Omental fat pad (tissue), 4 donors: ENCODE measurements around the gene TMC4. TPM values are rescaled to one million over a fixed set of nuclear protein-coding genes. Genes with fewer than 3 reads are reported as not detected.

Source experiments
- ATAC-seq: fragments of 150-250 bp; one replicate; pipeline ENCODE4 v1.9.1; 2016; ENCODE audit warnings: mild to moderate bottlenecking, moderate library complexity; ENCODE audit not compliant: low FRiP score
- DNase-seq: peaks from one replicate; pipeline ENCODE4 v3.0.0-alpha.2; 2019; ENCODE audit warnings: low spot score
- total RNA-seq, 4 donors: library from RNA; depleted of rRNA; stranded (reverse); fragments of >200 nt; gene quantifications; one replicate each; pipeline ENCODE4 v1.1.0, GENCODE V29; 2016
- TF ChIP-seq, protein P1 (sequence below), 3 donors: fragments of 450-650 bp; IDR thresholded peaks; one replicate each; pipeline ENCODE4 v1.5.1; 2016 to 2017; ENCODE audit warnings: antibody characterized with exemption in 3 of 3, mild to moderate bottlenecking in 3 of 3, moderate library complexity in 2 of 3

The TMC4 gene
- total RNA-seq, 4 donors from 2014 or later: 1.2 to 4.1 (median 1.6) TPM; not detected in 1

DNA sequence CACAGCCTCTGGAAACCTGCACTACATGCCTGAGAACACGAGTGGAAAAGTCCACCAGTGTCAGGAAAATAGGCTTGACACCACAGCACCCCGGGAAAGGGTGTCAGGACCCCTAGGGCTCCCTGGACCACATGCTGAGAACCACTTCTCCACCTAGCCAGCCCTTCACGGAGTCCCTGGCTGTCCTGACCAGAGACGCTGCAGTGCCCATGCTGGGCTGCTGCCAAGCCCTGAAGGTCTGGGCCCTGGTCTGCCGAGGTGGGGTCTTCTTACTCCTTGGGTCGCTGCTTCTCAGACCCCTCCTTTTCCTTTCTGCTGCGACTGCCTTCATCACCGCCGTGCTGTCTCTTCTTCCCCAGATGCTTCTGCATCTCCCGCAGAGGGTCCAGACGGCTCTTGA lies 16.5 kb downstream of the TMC4 start:
- ATAC-seq: no peak
- DNase-seq: no peak
- TF ChIP-seq, protein P1, sequence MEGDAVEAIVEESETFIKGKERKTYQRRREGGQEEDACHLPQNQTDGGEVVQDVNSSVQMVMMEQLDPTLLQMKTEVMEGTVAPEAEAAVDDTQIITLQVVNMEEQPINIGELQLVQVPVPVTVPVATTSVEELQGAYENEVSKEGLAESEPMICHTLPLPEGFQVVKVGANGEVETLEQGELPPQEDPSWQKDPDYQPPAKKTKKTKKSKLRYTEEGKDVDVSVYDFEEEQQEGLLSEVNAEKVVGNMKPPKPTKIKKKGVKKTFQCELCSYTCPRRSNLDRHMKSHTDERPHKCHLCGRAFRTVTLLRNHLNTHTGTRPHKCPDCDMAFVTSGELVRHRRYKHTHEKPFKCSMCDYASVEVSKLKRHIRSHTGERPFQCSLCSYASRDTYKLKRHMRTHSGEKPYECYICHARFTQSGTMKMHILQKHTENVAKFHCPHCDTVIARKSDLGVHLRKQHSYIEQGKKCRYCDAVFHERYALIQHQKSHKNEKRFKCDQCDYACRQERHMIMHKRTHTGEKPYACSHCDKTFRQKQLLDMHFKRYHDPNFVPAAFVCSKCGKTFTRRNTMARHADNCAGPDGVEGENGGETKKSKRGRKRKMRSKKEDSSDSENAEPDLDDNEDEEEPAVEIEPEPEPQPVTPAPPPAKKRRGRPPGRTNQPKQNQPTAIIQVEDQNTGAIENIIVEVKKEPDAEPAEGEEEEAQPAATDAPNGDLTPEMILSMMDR (IDR thresholded peaks at IDR 0.05): no peak

DNA sequence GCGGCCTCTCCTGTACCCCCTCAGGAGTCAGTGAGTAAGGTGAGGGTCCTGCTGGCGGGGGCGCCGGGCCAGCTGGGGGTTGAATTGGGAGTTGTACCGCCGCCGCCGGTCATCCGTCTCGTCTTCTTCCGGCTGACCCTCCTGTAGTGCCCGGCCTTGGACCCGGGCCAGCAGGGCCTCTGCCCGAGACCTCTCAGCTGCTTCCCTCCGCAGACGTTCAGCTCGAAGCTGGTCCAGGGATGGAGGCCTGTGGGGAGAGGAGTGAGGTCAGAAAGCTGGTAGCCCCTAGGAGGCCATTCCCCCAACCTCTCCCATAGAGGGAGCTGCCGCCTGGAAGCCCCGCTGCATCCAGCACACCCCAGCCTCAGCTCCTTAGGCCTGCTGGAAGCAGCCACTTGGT lies 17.3 kb downstream of the TMC4 start:
- no peak for DNase-seq
- no peak for ATAC-seq
- TF ChIP-seq, protein P1 (IDR thresholded peaks at IDR 0.05): no peak

DNA sequence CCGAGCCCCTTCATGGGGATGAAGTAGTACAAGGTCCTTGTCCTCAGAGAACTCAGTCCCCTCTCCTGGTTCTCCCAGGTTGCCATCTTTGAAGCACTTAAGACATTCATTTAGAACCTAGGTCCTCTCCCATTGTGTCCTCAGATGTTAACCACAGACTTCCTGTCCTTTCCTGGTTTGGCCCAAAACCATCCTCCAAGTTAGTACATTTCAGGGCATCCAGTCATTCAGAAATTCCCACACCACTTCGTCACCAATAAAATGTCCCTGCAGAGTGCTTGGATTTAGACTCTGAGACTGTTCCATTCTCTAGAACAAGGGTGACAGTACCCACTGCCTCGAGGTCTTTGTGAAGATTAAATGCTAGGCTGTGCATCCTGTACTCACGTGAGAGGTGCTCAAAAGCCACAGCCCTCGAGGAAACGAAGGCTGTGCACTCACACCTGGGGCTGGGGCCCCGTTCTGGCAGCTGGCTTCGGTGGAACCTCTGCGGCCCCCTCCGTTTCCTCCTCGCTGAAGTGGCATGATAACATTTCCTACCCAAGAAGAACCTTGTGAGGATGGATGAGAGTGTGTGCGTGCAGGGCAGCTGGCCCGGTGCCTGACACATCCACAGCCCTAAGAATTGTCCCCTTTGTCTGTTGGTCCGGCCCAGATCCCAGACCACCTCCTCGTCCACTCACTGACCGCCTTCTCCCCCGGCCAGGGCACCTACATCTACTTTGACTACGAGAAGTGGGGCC lies 18.2 kb downstream of the TMC4 start:
- TF ChIP-seq, protein P1 (IDR thresholded peaks at IDR 0.05): no peak
- no peak for ATAC-seq

DNA sequence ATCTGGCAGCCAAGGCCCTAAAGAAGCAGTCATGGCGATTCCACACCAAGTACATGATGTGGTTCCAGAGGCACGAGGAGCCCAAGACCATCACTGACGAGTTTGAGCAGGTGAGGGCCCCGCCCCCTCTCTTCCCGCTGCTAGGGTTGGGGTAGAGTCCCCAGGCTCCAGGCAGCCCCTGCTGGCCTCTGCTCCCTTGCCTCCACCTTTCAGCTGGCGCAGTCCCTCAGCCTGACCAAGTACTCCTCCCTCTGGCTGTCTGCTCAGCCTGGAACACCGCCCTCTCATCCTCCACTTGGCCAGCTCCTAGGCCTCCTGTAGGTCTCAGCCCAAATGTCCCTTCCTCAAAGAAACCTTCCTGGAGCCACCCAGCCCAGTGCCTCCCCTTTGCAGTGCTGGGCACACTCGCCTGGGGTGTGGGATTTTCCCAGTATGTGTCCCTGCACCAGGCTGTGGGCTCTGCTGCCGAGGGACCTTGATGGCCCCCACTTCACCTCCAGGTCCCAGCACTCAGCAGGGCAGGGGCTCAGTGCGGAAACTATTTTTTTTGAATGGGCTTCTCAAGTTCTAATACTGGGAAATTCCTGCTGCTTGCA lies 19.1 kb downstream of the TMC4 start:
- ATAC-seq (no peak), DNase-seq (no peak)
- TF ChIP-seq, protein P1 (IDR thresholded peaks at IDR 0.05): no peak

More for the DNA sequence above, 18.2 kb downstream of the TMC4 start:
- no peak for DNase-seq

DNA sequence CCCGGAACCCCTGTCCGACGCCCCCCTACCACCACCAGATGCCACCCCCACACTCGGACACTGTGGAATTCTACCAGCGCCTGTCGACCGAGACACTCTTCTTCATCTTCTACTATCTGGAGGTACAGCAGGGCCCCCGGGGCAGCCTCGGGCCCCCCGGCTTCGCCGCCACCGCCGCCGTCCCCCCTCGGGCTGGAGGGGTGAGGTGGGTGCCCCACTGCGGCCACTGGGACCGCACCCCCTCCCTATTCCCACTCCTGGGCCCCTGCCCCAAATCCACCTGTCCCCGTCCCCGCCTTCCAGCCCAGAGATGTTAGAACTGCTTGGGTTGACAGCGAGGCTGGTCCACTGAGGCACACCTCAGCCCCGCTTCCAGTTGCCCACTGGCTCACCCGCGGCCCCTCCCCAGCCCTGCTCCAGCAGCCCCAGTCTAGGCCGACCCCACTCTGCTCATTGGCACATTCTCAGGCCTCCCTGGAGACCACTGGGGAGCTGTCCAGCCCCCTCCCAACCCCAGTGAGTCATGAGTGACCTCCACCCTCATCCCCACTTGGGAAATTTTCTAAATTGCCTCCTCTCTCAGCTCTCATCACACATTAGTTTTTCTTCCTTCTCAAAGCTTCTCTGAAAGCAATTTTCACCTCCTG lies 20.0 kb downstream of the TMC4 start:
- DNase-seq (no peak), ATAC-seq (peak; percentile 40)
- TF ChIP-seq, protein P1 (IDR thresholded peaks at IDR 0.05): no peak

DNA sequence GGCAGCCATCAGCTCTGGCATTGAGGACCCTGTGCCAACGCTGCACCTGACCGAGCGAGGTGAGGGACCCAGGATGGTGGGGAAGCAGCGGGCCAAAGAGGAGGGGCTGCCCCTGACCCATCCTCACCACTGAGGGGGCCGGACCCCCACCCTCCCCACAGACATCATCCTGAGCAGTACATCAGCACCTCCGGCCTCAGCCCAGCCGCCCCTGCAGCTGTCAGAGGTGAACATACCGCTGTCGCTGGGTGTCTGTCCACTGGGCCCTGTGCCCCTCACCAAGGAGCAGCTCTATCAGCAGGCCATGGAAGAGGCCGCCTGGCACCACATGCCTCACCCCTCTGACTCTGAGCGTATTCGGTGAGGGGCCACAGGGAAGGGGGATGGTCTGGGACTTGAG lies 20.7 kb downstream of the TMC4 start:
- TF ChIP-seq, protein P1 (IDR thresholded peaks at IDR 0.05): no peak
- ATAC-seq: no peak
- DNase-seq: no peak
